BJ (cell line): ENCODE measurements around the gene DAB2IP. TPM values are rescaled to one million over a fixed set of nuclear protein-coding genes. Genes with fewer than 3 reads are reported as not detected.

Source experiments
- CTCF ChIA-PET: fragments of 350-600 bp; formaldehyde crosslinking; extraction: SDS; loops from one replicate; lab custom pipeline; 2021; ENCODE audit warnings: antibody characterized with exemption, inconsistent platforms; lab: Yijun Ruan, JAX
- POLR2A ChIA-PET: fragments of 300-600 bp; sonication (Branson Sonifier 250); formaldehyde crosslinking; extraction: SDS; loops from one replicate; lab custom pipeline; 2021; ENCODE audit warnings: antibody characterized with exemption; lab: Charles Lee
- DNase-seq: peaks from one replicate; pipeline ENCODE4 v3.0.0-alpha.2; 2011; ENCODE audit warnings: low read depth
- H3K27me3 ChIP-seq: 2 replicates; pipeline ENCODE4 v1.6.0; 2011; ENCODE audit warnings: low read length; ENCODE audit not compliant: control insufficient read depth, insufficient read depth
- H3K36me3 ChIP-seq: 2 replicates; pipeline ENCODE4 v1.5.1; 2011; ENCODE audit warnings: low read length; ENCODE audit not compliant: control insufficient read depth, insufficient read depth
- H3K4me3 ChIP-seq: 2 replicates; pipeline ENCODE4 v1.5.1; 2011; ENCODE audit warnings: low read depth, mild to moderate bottlenecking, control low read depth, low read length
- CTCF ChIP-seq: IDR thresholded peaks from 2 replicates; pipeline ENCODE4 v1.5.1; 2011; ENCODE audit warnings: low read depth, mild to moderate bottlenecking, control low read depth, inconsistent platforms, low read length, moderate library complexity; ENCODE audit not compliant: insufficient read depth
- polyA plus RNA-seq: library from polyadenylated mRNA; depleted of rRNA; stranded (reverse); fragments of >200 nt; gene quantifications from 2 replicates; pipeline ENCODE4 v1.2.3, GENCODE V29; 2011

The DAB2IP gene
- polyA plus RNA-seq, 1 experiment: 38.1 TPM

- 0 out of 2 replicates have a peak, but pooled peaks cover 2% of the 10 kb centered on the region for H3K27me3 ChIP-seq
- ChIA-PET POLR2A (interaction anchor here (0.6 kb wide), 1 partner anchor 110 kb away, joined by 4 read pairs; no protein-coding TSS in a partner anchor), CTCF (no interaction called here)
- TF ChIP-seq CTCF: no peak
- no peak for DNase-seq
- H3K4me3 ChIP-seq: no peak overlapping the region
- no peaks in the 10 kb centered on the region for H3K36me3 ChIP-seq
Observed at GRCh38 chr9:121819428-121820231, 168.2 kb downstream of the DAB2IP start.

DNA sequence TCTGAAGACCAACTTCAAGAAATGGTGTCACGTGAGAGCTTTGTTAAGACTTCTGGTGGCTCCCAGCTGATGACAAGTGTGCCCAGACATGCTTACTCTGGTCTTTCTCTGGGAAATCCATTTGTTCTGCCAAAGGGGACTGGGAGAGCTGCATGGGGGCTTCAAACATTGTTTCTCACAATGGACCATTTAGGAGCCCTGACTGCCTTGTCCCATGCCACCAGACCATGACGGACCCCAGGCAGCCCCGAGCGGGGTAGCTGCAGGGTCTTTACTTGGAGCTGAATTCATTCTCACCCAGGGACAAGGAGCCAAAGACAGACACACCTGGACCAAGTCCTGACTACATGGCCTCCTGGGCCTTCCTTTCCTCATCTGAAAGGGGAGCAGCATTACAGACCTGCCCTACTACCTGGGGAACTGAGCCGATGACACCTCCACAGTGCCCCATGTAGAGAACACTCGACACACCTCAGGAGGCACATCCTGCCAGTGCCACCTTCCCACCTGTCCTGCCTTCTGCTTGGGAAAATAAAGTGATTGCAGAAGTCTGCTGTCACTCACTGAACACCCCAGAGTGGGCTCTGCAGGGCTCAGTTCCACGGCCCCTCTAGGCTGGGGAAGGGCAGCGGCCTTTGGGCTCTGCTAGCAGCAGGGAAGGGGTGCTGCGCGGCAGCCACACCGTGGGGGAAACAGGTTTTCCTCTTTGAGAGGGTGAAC, 169.0 kb downstream of the DAB2IP start:
- H3K27me3 ChIP-seq: 0 out of 2 replicates have a peak, but pooled peaks cover 2% of the 10 kb centered on the region
- H3K36me3 ChIP-seq: no peaks in the 10 kb centered on the region
- no peak for DNase-seq
- no peak for TF ChIP-seq CTCF
- CTCF ChIA-PET: no interaction called here
- POLR2A ChIA-PET: no interaction called here
- H3K4me3 ChIP-seq: no peak overlapping the region

DNA sequence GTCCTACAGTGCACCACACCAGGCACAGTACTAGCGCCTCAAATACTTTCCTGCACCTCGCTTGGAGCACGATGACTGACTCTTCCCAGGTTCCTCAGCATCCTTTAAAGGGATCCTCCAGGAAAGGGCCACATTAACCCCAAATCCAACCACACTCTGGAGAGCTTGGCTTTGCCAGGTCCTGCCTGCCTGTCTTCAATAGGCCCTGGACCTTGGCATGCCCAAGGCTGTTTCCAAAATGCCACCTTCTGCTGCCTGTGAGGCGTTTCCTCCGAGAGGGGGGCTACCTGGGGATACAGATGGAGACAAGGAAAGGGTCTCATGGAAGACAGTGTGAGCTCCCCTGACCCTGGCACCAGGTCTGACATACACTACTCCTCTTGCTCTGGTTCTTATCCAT, 169.9 kb downstream of the DAB2IP start:
- ChIA-PET POLR2A (no interaction called here), CTCF (no interaction called here)
- no peak for DNase-seq
- TF ChIP-seq CTCF: no peak
- H3K4me3 ChIP-seq: no peak overlapping the region
- 0 out of 2 replicates have a peak, but pooled peaks cover 2% of the 10 kb centered on the region for H3K27me3 ChIP-seq
- H3K36me3 ChIP-seq: no peaks in the 10 kb centered on the region

GRCh38 chr9:121822093-121823085, 171.0 kb downstream of the DAB2IP start:
- DNase-seq: no peak
- Histone ChIP-seq H3K27me3 (0 out of 2 replicates have a peak, but pooled peaks cover 2% of the 10 kb centered on the region), H3K4me3 (no peak overlapping the region), H3K36me3 (no peaks in the 10 kb centered on the region)
- ChIA-PET CTCF (interaction anchor here (0.6 kb wide), 1 partner anchor 102 kb away, joined by 3 read pairs; no protein-coding TSS in a partner anchor), POLR2A (no interaction called here)
- TF ChIP-seq CTCF: no peak
